Chondrocyte (in vitro differentiated cells): ENCODE data around the gene CDCA3. TPM values are rescaled to one million over a fixed set of nuclear protein-coding genes. Genes with fewer than 3 reads are reported as not detected.

ENCODE experiments used
- DNase-seq: peaks from one replicate; pipeline ENCODE4 v3.0.0; 2021; ENCODE audit warnings: mixed read lengths, low spot score
- H3K27ac Mint-ChIP-seq: one replicate; pipeline ENCODE4 v1.8.0; 2021; ENCODE audit warnings: mild to moderate bottlenecking, moderate library complexity, mixed read lengths; ENCODE audit not compliant: unreplicated experiment
- H3K27me3 Mint-ChIP-seq: 2 replicates; pipeline ENCODE4 v1.8.0; 2021; ENCODE audit warnings: low read depth, mixed read lengths
- H3K36me3 Mint-ChIP-seq: 2 replicates; pipeline ENCODE4 v1.8.0; 2021; ENCODE audit warnings: low read depth, mixed read lengths
- H3K4me1 Mint-ChIP-seq: 2 replicates; pipeline ENCODE4 v1.8.0; 2021; ENCODE audit warnings: low read depth, mild to moderate bottlenecking, mixed read lengths
- H3K4me3 Mint-ChIP-seq: one replicate; pipeline ENCODE4 v1.8.0; 2021; ENCODE audit warnings: mild to moderate bottlenecking, moderate library complexity, mixed read lengths; ENCODE audit not compliant: unreplicated experiment
- H3K9me3 Mint-ChIP-seq: 2 replicates; pipeline ENCODE4 v1.8.0; 2021; ENCODE audit warnings: low read depth, mixed read lengths
- CTCF ChIP-seq: fragments of 200-600 bp; sonication (generic); IDR thresholded peaks from 2 replicates; pipeline ENCODE4 v1.5.0; 2021; ENCODE audit warnings: antibody characterized with exemption, mild to moderate bottlenecking, moderate library complexity
- total RNA-seq: library from RNA; stranded (reverse); gene quantifications from 3 replicates; pipeline ENCODE4 v1.2.1, GENCODE V29; 2021

CDCA3 gene
- total RNA-seq, 1 donor from 2014 or later, result 5.6 TPM

GRCh38 chr12:6840330-6840729, 10.8 kb downstream of the CDCA3 start:
- Mint-ChIP-seq H3K27ac (no peak overlapping the region), H3K4me3 (no peak overlapping the region), H3K36me3 (peaks cover 33% of the 10 kb centered on the region), H3K27me3 (no peaks in the 10 kb centered on the region), H3K9me3 (no peaks in the 10 kb centered on the region), H3K4me1 (no peaks in the 10 kb centered on the region)
- DNase-seq, result no peak
- no peak for TF ChIP-seq CTCF

- no peaks in the 10 kb centered on the region for H3K27me3 Mint-ChIP-seq
- no peaks in the 10 kb centered on the region for H3K9me3 Mint-ChIP-seq
- no peak for DNase-seq
- peaks cover 29% of the 10 kb centered on the region for H3K36me3 Mint-ChIP-seq
- no peak overlapping the region for H3K4me3 Mint-ChIP-seq
- no peak for TF ChIP-seq CTCF
- no peaks in the 10 kb centered on the region for H3K4me1 Mint-ChIP-seq
- H3K27ac Mint-ChIP-seq, result no peak overlapping the region
Observed at GRCh38 chr12:6839482-6840201, 11.4 kb downstream of the CDCA3 start.

- H3K27ac Mint-ChIP-seq, result no peak overlapping the region
- no peaks in the 10 kb centered on the region for H3K4me1 Mint-ChIP-seq
- H3K4me3 Mint-ChIP-seq, result no peak overlapping the region
- DNase-seq, result no peak
- H3K36me3 Mint-ChIP-seq, result peaks cover 31% of the 10 kb centered on the region
- no peaks in the 10 kb centered on the region for H3K27me3 Mint-ChIP-seq
- no peak for TF ChIP-seq CTCF
- no peaks in the 10 kb centered on the region for H3K9me3 Mint-ChIP-seq
Observed at GRCh38 chr12:6838854-6839253, 12.2 kb downstream of the CDCA3 start.

- no peak for TF ChIP-seq CTCF
- Mint-ChIP-seq H3K27me3 (no peaks in the 10 kb centered on the region), H3K4me3 (no peak overlapping the region), H3K9me3 (no peaks in the 10 kb centered on the region), H3K4me1 (peaks cover 5% of the 10 kb centered on the region), H3K27ac (no peak overlapping the region), H3K36me3 (peaks cover 27% of the 10 kb centered on the region)
- no peak for DNase-seq
Observed at GRCh38 chr12:6837370-6838060, 13.6 kb downstream of the CDCA3 start.

- TF ChIP-seq CTCF, result no peak
- H3K27me3 Mint-ChIP-seq, result no peaks in the 10 kb centered on the region
- no peak overlapping the region for H3K27ac Mint-ChIP-seq
- peaks cover 27% of the 10 kb centered on the region for H3K36me3 Mint-ChIP-seq
- H3K4me1 Mint-ChIP-seq, result peaks cover 5% of the 10 kb centered on the region
- H3K9me3 Mint-ChIP-seq, result no peaks in the 10 kb centered on the region
- DNase-seq, result no peak
- no peak overlapping the region for H3K4me3 Mint-ChIP-seq
Observed at GRCh38 chr12:6836851-6837250, 14.2 kb downstream of the CDCA3 start.
